Esophagus squamous epithelium (tissue), 4 donors: ENCODE data around the gene EIF1.

Source experiments
- CTCF ChIP-seq, 6 experiments: fragments of 450-650 bp in 4 of 6; fragments of 200-600 bp in 2 of 6; sonication (generic) in 2 of 6; IDR thresholded peaks; one replicate each; pipeline ENCODE4 v1.5.1; 2016 to 2019; ENCODE audit warnings: antibody characterized with exemption in 6 of 6, mild to moderate bottlenecking in 4 of 6, moderate library complexity in 4 of 6
- POLR2A ChIP-seq, 4 donors: fragments of 450-650 bp; IDR thresholded peaks; one replicate each; pipeline ENCODE4 v1.6.1; 2017; ENCODE audit warnings: antibody characterized with exemption in 4 of 4, mild to moderate bottlenecking in 4 of 4, moderate library complexity in 3 of 4

- TF ChIP-seq CTCF (IDR thresholded peaks at IDR 0.05): no peak
- TF ChIP-seq POLR2A (IDR thresholded peaks at IDR 0.05): no peak
These were observed 49.0 kb downstream of the EIF1 start for GRCh38 chr17:41737680-41738023.
